ENCODE data around the gene SEL1L2.

GRCh38 chr20:14005996-14006395, 15.6 kb upstream of the SEL1L2 start:
- TF ChIP-seq CTCF (IDR thresholded peaks at IDR 0.05 in 2 of 3, conservative IDR thresholded peaks at IDR 0.05 in 1 of 3; ENCODE audit: insufficient read depth in 2 of 3, low read depth in 1 of 3, low read length in 3 of 3) (no peak), ZNF274 (IDR thresholded peaks at IDR 0.05; ENCODE audit: borderline replicate concordance, low read depth, low read length) (no peak), ZKSCAN8 (CRISPR knock-in tag; IDR thresholded peaks at IDR 0.05) (no peak), SETDB1 (IDR thresholded peaks at IDR 0.05; ENCODE audit: low read length) (no peak), IRF2 (CRISPR knock-in tag; IDR thresholded peaks at IDR 0.05) (no peak), ZNF589 (CRISPR knock-in tag; IDR thresholded peaks at IDR 0.05; ENCODE audit: low read depth) (no peak), EZH2 (IDR thresholded peaks at IDR 0.05; ENCODE audit: borderline replicate concordance, low read depth, low read length) (no peak), FOS (IDR thresholded peaks at IDR 0.05; ENCODE audit: extremely low read depth, insufficient read length) (no peak), BRF1 (IDR thresholded peaks at IDR 0.05; ENCODE audit: borderline replicate concordance, extremely low read depth, insufficient read length) (no peak)
- TF ChIP-seq, protein P1, sequence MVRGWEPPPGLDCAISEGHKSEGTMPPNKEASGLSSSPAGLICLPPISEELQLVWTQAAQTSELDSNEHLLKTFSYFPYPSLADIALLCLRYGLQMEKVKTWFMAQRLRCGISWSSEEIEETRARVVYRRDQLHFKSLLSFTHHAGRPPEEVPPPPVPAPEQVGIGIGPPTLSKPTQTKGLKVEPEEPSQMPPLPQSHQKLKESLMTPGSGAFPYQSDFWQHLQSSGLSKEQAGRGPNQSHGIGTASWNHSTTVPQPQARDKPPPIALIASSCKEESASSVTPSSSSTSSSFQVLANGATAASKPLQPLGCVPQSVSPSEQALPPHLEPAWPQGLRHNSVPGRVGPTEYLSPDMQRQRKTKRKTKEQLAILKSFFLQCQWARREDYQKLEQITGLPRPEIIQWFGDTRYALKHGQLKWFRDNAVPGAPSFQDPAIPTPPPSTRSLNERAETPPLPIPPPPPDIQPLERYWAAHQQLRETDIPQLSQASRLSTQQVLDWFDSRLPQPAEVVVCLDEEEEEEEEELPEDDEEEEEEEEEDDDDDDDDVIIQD (CRISPR knock-in tag; IDR thresholded peaks at IDR 0.05), result no peak

Measured in K562 (cell line).